ENCODE data around the gene SLC6A11. TPM values are rescaled to one million over a fixed set of nuclear protein-coding genes. Genes with fewer than 3 reads are reported as not detected.

The SLC6A11 gene
- total RNA-seq, 1 experiment from 2014 or later: not detected

DNA sequence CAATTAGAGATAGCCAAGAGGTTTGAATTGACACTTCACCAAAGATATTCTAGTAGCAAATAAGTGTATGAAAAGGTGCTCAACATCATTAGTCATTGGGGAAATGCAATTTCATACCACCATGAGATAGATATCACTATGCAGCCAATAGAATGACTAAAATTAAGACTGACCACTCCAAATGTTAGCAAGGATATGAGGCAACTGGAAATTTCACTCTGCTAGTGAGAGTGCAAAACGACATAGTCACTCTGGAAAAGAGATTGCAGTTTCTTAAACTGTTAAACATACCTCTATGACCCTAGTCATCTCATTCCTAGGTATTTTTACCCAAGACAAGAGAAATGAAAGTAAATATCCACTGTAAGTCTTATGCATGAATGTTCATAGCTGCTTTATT is 27.6 kb upstream of the SLC6A11 start:
- Histone ChIP-seq H3K27ac (no peak overlapping the region), H2AFZ (no peak overlapping the region), H4K20me1 (ENCODE audit: insufficient read depth) (no peaks in the 10 kb centered on the region), H3K4me1 (replicated peaks; ENCODE audit: insufficient read depth) (no peaks in the 10 kb centered on the region), H3K4me2 (no peak overlapping the region), H3K27me3 (ENCODE audit: insufficient read depth, low read depth) (peaks cover 41% of the 10 kb centered on the region), H3K4me3 (no peak overlapping the region), H3F3A (ENCODE audit: insufficient read depth, low read depth) (no peaks in the 10 kb centered on the region), H3K9me3 (ENCODE audit: insufficient read depth, low read depth) (no peaks in the 10 kb centered on the region), H3K79me2 (ENCODE audit: low read depth) (no peaks in the 10 kb centered on the region), H3K36me3 (ENCODE audit: low read depth) (no peaks in the 10 kb centered on the region), H3K9me2 (ENCODE audit: insufficient read depth) (no peaks in the 10 kb centered on the region; the same call in 1 of the 2 replicates)
- POLR2A ChIA-PET (ENCODE audit: unreplicated experiment): no interaction called here
- CTCF ChIA-PET: no interaction called here
- no peak for DNase-seq
- BruUV-seq (replicated peaks): no TSS peak
- intact Hi-C loops (cut with micrococcal nuclease; ENCODE audit: unreplicated experiment): no loop called here
- no peak for TF ChIP-seq EZH2 (IDR thresholded peaks at IDR 0.05; ENCODE audit: low read depth)

DNA sequence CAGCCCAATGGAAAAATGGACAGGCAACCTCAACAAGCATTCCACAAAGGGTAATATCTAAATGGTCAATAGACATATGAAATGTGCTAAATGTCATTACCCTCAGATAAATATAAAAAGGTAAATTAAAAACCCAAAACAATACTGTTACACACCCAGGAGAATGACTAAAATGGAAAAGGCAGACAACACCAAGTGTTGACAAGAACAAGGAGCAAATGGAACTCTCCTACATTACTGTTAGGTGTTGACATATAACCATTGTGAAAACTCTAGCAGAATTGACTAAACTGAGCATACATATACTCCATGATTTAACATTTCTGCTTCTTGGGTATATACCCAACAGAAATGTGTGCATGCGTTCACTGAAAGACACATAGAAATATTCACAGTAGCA is 25.3 kb upstream of the SLC6A11 start:
- Histone ChIP-seq H3K9me3 (ENCODE audit: insufficient read depth, low read depth) (no peaks in the 10 kb centered on the region), H3K4me3 (no peak overlapping the region), H3K4me1 (replicated peaks; ENCODE audit: insufficient read depth) (no peaks in the 10 kb centered on the region), H3K36me3 (ENCODE audit: low read depth) (no peaks in the 10 kb centered on the region), H4K20me1 (ENCODE audit: insufficient read depth) (no peaks in the 10 kb centered on the region), H3K79me2 (ENCODE audit: low read depth) (no peaks in the 10 kb centered on the region), H3F3A (ENCODE audit: insufficient read depth, low read depth) (no peaks in the 10 kb centered on the region), H3K4me2 (no peak overlapping the region), H3K27me3 (ENCODE audit: insufficient read depth, low read depth) (peaks cover 64% of the 10 kb centered on the region), H3K9me2 (ENCODE audit: insufficient read depth) (no peaks in the 10 kb centered on the region; the same call in 1 of the 2 replicates), H2AFZ (no peak overlapping the region), H3K27ac (no peak overlapping the region)
- intact Hi-C loops (cut with micrococcal nuclease; ENCODE audit: unreplicated experiment): no loop called here
- TF ChIP-seq EZH2 (IDR thresholded peaks at IDR 0.05; ENCODE audit: low read depth): no peak
- no peak for TF ChIP-seq CTCF (conservative IDR thresholded peaks at IDR 0.05)
- no TSS peak for BruUV-seq (replicated peaks)
- CTCF ChIA-PET: no interaction called here
- no peak for DNase-seq
- POLR2A ChIA-PET (ENCODE audit: unreplicated experiment): no interaction called here

DNA sequence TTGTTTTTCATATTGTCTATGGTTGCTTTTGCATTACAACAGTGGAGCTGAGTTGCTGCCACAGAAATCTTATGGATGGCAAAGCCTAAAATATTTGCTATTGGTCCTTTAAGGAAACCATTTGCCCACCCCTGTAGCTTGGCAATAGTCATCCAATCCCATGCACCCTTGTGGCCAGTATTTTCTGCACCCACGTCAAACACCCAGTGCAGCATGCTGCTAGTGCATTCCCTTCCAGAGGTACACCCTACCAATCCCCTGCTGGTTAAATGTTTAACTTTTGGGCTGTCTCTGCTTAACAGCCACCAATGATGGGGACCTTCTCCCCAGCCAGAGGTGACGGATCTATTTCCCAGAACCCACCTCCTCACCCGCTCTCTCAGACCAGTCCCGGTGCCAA is 23.8 kb upstream of the SLC6A11 start:
- H3F3A ChIP-seq (ENCODE audit: insufficient read depth, low read depth): no peaks in the 10 kb centered on the region
- no TSS peak for BruUV-seq (replicated peaks)

More for the DNA sequence above, 23.8 kb upstream of the SLC6A11 start:
- no peaks in the 10 kb centered on the region for H3K4me1 ChIP-seq (replicated peaks; ENCODE audit: insufficient read depth)
- no peaks in the 10 kb centered on the region for H4K20me1 ChIP-seq (ENCODE audit: insufficient read depth)
- no peak for TF ChIP-seq EZH2 (IDR thresholded peaks at IDR 0.05; ENCODE audit: low read depth)
- no peak for TF ChIP-seq CTCF (conservative IDR thresholded peaks at IDR 0.05)
- no peaks in the 10 kb centered on the region for H3K79me2 ChIP-seq (ENCODE audit: low read depth)
- no peak for DNase-seq
- H2AFZ ChIP-seq: no peak overlapping the region
- POLR2A ChIA-PET (ENCODE audit: unreplicated experiment): no interaction called here
- H3K36me3 ChIP-seq (ENCODE audit: low read depth): no peaks in the 10 kb centered on the region
- H3K4me2 ChIP-seq: no peak overlapping the region
- H3K9me2 ChIP-seq (ENCODE audit: insufficient read depth): no peaks in the 10 kb centered on the region; the same call in 1 of the 2 replicates
- no peak overlapping the region for H3K4me3 ChIP-seq
- H3K27me3 ChIP-seq (ENCODE audit: insufficient read depth, low read depth): peaks cover 67% of the 10 kb centered on the region
- intact Hi-C loops (cut with micrococcal nuclease; ENCODE audit: unreplicated experiment): no loop called here
- H3K27ac ChIP-seq: no peak overlapping the region
- H3K9me3 ChIP-seq (ENCODE audit: insufficient read depth, low read depth): no peaks in the 10 kb centered on the region
- CTCF ChIA-PET: no interaction called here
